BLaER1 treated with 17β-estradiol and CSF1 and Interleukin-3, amounts not matched to agents 10 nM and 100 nM (cell line): ENCODE results near the gene CRKL.

Experiments used
- H3K27ac ChIP-seq, 11 experiments: shearing (Covaris generic); formaldehyde crosslinking; 2 replicates each; pipeline ENCODE4 v1.8.1; 2022
- H3K27me3 ChIP-seq, 11 experiments: shearing (Covaris generic); formaldehyde crosslinking; 2 replicates each; pipeline ENCODE4 v1.8.1; 2022
- H3K36me3 ChIP-seq, 11 experiments: shearing (Covaris generic); formaldehyde crosslinking; 2 replicates each; pipeline ENCODE4 v1.8.1; 2022
- H3K4me1 ChIP-seq, 10 experiments: shearing (Covaris generic); formaldehyde crosslinking; 2 replicates each; pipeline ENCODE4 v1.8.1; 2022
- H3K4me2 ChIP-seq, 11 experiments: shearing (Covaris generic); formaldehyde crosslinking; 2 replicates each; pipeline ENCODE4 v1.8.1; 2022
- H3K4me3 ChIP-seq, 10 experiments: shearing (Covaris generic); formaldehyde crosslinking; 2 replicates each; pipeline ENCODE4 v1.8.1; 2022
- H3K9ac ChIP-seq, 11 experiments: shearing (Covaris generic); formaldehyde crosslinking; 2 replicates each; pipeline ENCODE4 v1.8.1; 2022
- H3K9me3 ChIP-seq, 11 experiments: shearing (Covaris generic); formaldehyde crosslinking; replicated peaks in 1 of 11; 2 replicates each; pipeline ENCODE4 v1.8.1; 2022
- H4K20me1 ChIP-seq, 11 experiments: shearing (Covaris generic); formaldehyde crosslinking; 2 replicates each; pipeline ENCODE4 v1.8.1; 2022
- Cebpa-rat ChIP-seq, 11 experiments: shearing (Covaris generic); IDR thresholded peaks; 2 replicates each; pipeline ENCODE4 v1.8.1; 2022

Gene CRKL

GRCh38 chr22:20957683-20958431 lies 40.6 kb downstream of the CRKL start:
- H3K4me1 ChIP-seq, result peaks cover 9 to 21% (median 13%) of the 10 kb centered on the region in 10 experiments; a peak in 18 of 20 replicates
- H3K9ac ChIP-seq, result peak overlapping the region in 7 of 11 experiments; percentile 28 to 62 (median 54); a peak in 11 of 22 replicates
- peak overlapping the region in 9 of 10 experiments; percentile 16 to 61 (median 43); a peak in 13 of 20 replicates for H3K4me3 ChIP-seq

DNA sequence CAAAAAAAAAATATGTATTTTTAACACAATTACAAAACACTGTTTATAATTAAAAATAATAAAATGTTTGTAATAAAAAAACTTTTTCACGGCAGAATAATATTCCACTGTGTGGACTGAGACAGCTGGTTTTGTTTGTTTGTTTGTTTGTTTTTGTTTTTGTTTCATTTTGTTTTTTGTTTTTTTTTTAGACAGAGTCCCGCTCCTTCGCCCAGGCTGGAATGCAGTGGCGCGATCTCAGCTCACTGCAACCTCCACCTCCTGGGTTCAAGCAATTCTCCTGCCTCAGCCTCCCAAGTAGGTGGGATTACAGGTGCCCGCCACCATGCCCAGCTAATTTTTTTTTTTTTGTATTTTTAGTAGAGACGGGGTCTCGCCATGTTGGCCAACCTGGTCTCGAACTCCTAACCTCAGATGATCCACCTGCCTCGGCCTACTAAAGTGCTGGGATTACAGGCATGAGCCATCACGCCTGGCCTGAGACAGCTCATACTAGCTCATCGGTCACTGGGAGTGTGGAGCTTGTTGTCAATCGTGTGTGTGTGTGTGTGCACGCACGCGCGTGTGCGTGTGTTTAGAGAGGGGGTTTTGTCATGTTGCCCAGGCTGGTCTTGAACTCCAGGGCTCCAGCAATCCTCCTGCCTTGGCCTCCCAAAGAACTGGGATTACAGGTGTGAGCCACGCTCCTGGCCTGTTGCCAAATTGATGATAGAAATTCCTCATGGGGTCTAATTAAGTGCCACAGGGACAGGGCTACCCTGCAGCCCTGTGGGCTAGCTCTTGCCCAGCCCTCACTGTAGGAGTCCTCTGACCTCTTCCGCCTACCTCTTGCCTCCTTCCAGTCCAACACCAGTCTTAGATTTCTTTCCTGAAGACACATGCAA lies 42.6 kb downstream of the CRKL start:
- peaks cover 15 to 26% (median 19%) of the 10 kb centered on the region in 10 experiments; a peak in 18 of 20 replicates for H3K4me1 ChIP-seq
- no peaks in the 10 kb centered on the region for H3K36me3 ChIP-seq
- peaks cover 46 to 66% (median 62%) of the 10 kb centered on the region in 11 experiments for H3K27me3 ChIP-seq
- H3K9me3 ChIP-seq, result no peaks in the 10 kb centered on the region
- no peak overlapping the region for H3K27ac ChIP-seq
- no peak for TF ChIP-seq Cebpa-rat (IDR thresholded peaks at IDR 0.05)
- H3K4me2 ChIP-seq, result no peak overlapping the region
- H4K20me1 ChIP-seq, result peaks cover 4 to 49% (median 29%) of the 10 kb centered on the region in 11 experiments; a peak in 21 of 22 replicates
- H3K9ac ChIP-seq, result no peak overlapping the region
- no peak overlapping the region for H3K4me3 ChIP-seq

More at GRCh38 chr22:20957683-20958431, 40.6 kb downstream of the CRKL start:
- H4K20me1 ChIP-seq, result peaks cover 19 to 50% (median 41%) of the 10 kb centered on the region in 11 experiments; a peak in 21 of 22 replicates
- H3K4me2 ChIP-seq, result peak overlapping the region; percentile 66 to 86 (median 73)
- no peaks in the 10 kb centered on the region for H3K9me3 ChIP-seq
- peaks cover 14 to 19% (median 17%) of the 10 kb centered on the region in 11 experiments for H3K36me3 ChIP-seq
- no peak overlapping the region for H3K27ac ChIP-seq
- H3K27me3 ChIP-seq, result peaks cover 26 to 47% (median 42%) of the 10 kb centered on the region in 11 experiments
- no peak for TF ChIP-seq Cebpa-rat (IDR thresholded peaks at IDR 0.05)

DNA sequence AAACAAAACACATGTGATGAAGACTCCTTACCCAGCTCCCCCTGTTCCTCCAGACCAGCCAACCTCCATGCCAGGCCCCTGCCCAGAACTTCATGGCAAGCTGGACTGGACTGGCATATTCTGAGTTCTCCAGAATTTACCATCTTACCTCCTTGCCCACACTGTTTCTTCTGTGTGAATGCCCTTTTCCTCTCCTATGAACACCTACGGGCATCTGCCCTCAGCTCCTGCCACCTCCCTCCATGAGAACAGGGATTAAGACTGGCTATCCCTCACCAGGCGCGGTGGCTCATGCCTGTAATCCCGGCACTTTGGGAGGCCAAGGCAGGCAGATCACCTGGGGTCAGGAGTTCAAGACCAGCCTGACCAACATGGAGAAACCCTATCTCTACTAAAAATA lies 43.4 kb downstream of the CRKL start:
- no peak for TF ChIP-seq Cebpa-rat (IDR thresholded peaks at IDR 0.05)
- Histone ChIP-seq H3K4me1 (peaks cover 20 to 32% (median 25%) of the 10 kb centered on the region in 10 experiments; a peak in 18 of 20 replicates), H3K9ac (no peak overlapping the region), H3K4me3 (no peak overlapping the region), H3K9me3 (no peaks in the 10 kb centered on the region), H3K4me2 (no peak overlapping the region), H3K27me3 (peaks cover 53 to 72% (median 69%) of the 10 kb centered on the region in 11 experiments), H4K20me1 (peaks cover 4 to 51% (median 30%) of the 10 kb centered on the region in 11 experiments; a peak in 21 of 22 replicates), H3K36me3 (no peaks in the 10 kb centered on the region), H3K27ac (no peak overlapping the region)

GRCh38 chr22:20962491-20962945 lies 45.3 kb downstream of the CRKL start:
- peaks cover 0 to 39% (median 16%) of the 10 kb centered on the region in 11 experiments; a peak in 14 of 22 replicates for H4K20me1 ChIP-seq
- no peak for TF ChIP-seq Cebpa-rat (IDR thresholded peaks at IDR 0.05)
- no peak overlapping the region for H3K4me2 ChIP-seq
- H3K9me3 ChIP-seq, result no peaks in the 10 kb centered on the region
- H3K27me3 ChIP-seq, result peaks cover 47 to 72% (median 62%) of the 10 kb centered on the region in 11 experiments
- H3K27ac ChIP-seq, result no peak overlapping the region
- no peak overlapping the region for H3K4me3 ChIP-seq
- H3K36me3 ChIP-seq, result no peaks in the 10 kb centered on the region
- no peak overlapping the region for H3K9ac ChIP-seq
- peaks cover 25 to 40% (median 31%) of the 10 kb centered on the region in 10 experiments; a peak in 19 of 20 replicates for H3K4me1 ChIP-seq

DNA sequence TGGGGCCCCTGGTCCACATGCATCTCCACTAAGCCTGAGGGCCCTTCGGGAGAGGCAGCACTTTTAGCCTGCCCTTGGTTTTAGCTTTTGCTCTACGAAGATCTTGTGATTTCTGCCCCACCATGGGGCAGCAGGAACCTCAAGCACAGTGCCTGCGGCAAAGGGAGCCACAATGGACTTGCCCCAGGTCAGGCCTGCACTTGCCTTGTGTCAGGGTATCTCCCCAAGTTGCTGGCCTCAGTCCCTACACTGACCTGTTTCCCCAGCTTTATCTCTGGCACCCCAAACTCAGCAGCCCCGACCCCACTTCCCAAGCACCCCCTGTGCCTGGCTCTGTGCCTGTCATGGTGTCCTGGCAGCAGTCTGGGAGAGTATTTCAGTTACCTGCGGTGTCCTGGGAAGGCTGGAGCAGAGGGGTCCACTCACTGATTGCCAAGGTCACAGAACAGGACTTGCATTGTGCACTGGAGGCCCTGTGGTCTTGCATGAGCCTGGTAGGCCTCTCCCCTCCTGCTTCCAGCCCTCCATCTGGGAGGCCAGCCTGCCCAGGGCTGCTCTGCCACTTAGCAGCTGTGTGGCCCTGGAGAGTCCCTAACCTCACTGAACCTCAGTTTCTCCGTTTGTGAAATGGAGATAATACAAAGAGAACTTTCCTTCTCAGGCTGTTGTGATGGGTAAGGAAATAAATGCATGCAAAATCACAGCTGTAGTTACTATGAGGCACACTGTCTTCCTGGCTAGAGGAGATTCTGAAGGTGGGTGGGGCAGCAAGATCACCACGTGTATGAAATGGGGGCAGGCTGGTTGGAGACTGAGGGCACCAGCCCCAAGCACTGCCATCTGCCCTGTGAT lies 46.2 kb downstream of the CRKL start:
- Histone ChIP-seq H4K20me1 (peaks cover 0 to 39% (median 16%) of the 10 kb centered on the region in 11 experiments; a peak in 13 of 22 replicates), H3K4me1 (peaks cover 18 to 46% (median 37%) of the 10 kb centered on the region in 10 experiments; a peak in 19 of 20 replicates), H3K27me3 (peaks cover 38 to 64% (median 53%) of the 10 kb centered on the region in 11 experiments), H3K4me3 (no peak overlapping the region), H3K9ac (0 out of 22 replicates have a peak overlapping the region, but pooled peaks of 1 of the 11 experiments have one; percentile 15), H3K27ac (no peak overlapping the region), H3K4me2 (no peak overlapping the region), H3K36me3 (no peaks in the 10 kb centered on the region), H3K9me3 (no peaks in the 10 kb centered on the region)
- TF ChIP-seq Cebpa-rat (IDR thresholded peaks at IDR 0.05), result no peak

- Histone ChIP-seq H4K20me1 (peaks cover 0 to 39% (median 16%) of the 10 kb centered on the region in 11 experiments; a peak in 13 of 22 replicates), H3K4me2 (peak overlapping the region; percentile 65 to 95 (median 88)), H3K27me3 (peaks cover 37 to 56% (median 45%) of the 10 kb centered on the region in 11 experiments), H3K4me3 (peak overlapping the region; percentile 40 to 67 (median 51)), H3K9ac (peak overlapping the region in 9 of 11 experiments; percentile 30 to 68 (median 53); a peak in 11 of 22 replicates), H3K9me3 (no peaks in the 10 kb centered on the region), H3K4me1 (peaks cover 18 to 54% (median 44%) of the 10 kb centered on the region in 10 experiments; a peak in 19 of 20 replicates), H3K36me3 (no peaks in the 10 kb centered on the region), H3K27ac (no peak overlapping the region)
- no peak for TF ChIP-seq Cebpa-rat (IDR thresholded peaks at IDR 0.05)
Measured at GRCh38 chr22:20964090-20964798, 47.0 kb downstream of the CRKL start.

DNA sequence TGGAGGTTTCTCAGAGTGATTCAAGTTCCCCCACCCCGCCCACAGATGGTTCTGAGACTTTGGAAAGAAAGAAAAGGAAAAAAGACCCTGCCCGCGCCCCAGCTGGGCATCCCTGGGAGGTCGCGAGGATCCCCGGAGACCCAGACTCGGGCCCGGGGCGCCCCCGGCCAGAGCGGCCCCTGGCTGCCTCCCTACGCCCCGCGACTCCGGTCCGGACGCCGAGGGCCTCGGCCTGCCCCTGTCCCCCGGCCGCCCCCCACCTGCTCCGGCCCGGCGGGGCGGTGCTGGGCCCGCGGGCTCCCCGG lies 47.5 kb downstream of the CRKL start:
- peaks cover 37 to 55% (median 42%) of the 10 kb centered on the region in 11 experiments for H3K27me3 ChIP-seq
- peak overlapping the region; percentile 40 to 67 (median 51) for H3K4me3 ChIP-seq
- no peak for TF ChIP-seq Cebpa-rat (IDR thresholded peaks at IDR 0.05)
- H3K9ac ChIP-seq, result peak overlapping the region in 9 of 11 experiments; percentile 30 to 68 (median 53); a peak in 11 of 22 replicates
- H3K36me3 ChIP-seq, result no peaks in the 10 kb centered on the region
- peaks cover 18 to 55% (median 44%) of the 10 kb centered on the region in 10 experiments; a peak in 19 of 20 replicates for H3K4me1 ChIP-seq
- peak overlapping the region; percentile 65 to 95 (median 88) for H3K4me2 ChIP-seq
- H3K9me3 ChIP-seq, result no peaks in the 10 kb centered on the region
- peaks cover 0 to 39% (median 16%) of the 10 kb centered on the region in 11 experiments; a peak in 13 of 22 replicates for H4K20me1 ChIP-seq
- no peak overlapping the region for H3K27ac ChIP-seq
